ACC112 (cell line): ENCODE measurements around the gene UTP14A.
"Not testable (repeated sequence)": the region's sequence is repeated elsewhere in the genome, so short reads cannot be mapped to it uniquely, and the experiment has no call there.

Experiments used
- H2AFZ ChIP-seq: fragments of 200-600 bp; sonication (generic); one replicate; pipeline ENCODE4 v1.6.0; 2017; ENCODE audit warnings: antibody characterized with exemption, low read length; ENCODE audit not compliant: unreplicated experiment
- H3K27ac ChIP-seq: fragments of 200-600 bp; sonication (generic); 2 replicates; pipeline ENCODE4 v1.5.1; 2014; ENCODE audit warnings: low read depth, mild to moderate bottlenecking, antibody characterized with exemption, low read length, moderate library complexity
- H3K27me3 ChIP-seq: fragments of 200-600 bp; sonication (generic); 2 replicates; pipeline ENCODE4 v1.6.1; 2014; ENCODE audit warnings: mild to moderate bottlenecking, antibody characterized with exemption, low read length, moderate library complexity, mixed read lengths; ENCODE audit not compliant: insufficient read depth
- H3K36me3 ChIP-seq: fragments of 200-600 bp; sonication (generic); 2 replicates; pipeline ENCODE4 v1.6.1; 2016; ENCODE audit warnings: mild to moderate bottlenecking, antibody characterized with exemption, low read length, moderate library complexity, mixed read lengths; ENCODE audit not compliant: insufficient read depth
- H3K4me1 ChIP-seq: fragments of 200-600 bp; sonication (generic); one replicate; pipeline ENCODE4 v1.6.1; 2016; ENCODE audit warnings: low read length, mixed read lengths; ENCODE audit not compliant: insufficient read depth, unreplicated experiment, control insufficient read depth
- H3K4me3 ChIP-seq: fragments of 200-600 bp; sonication (generic); 2 replicates; pipeline ENCODE4 v1.5.1; 2014; ENCODE audit warnings: mild to moderate bottlenecking, low read depth, low read length
- H3K79me2 ChIP-seq: fragments of 200-600 bp; sonication (generic); one replicate; pipeline ENCODE4 v1.6.0; 2016; ENCODE audit warnings: low read length; ENCODE audit not compliant: control insufficient read depth, unreplicated experiment, insufficient read depth

The UTP14A gene, protein sequence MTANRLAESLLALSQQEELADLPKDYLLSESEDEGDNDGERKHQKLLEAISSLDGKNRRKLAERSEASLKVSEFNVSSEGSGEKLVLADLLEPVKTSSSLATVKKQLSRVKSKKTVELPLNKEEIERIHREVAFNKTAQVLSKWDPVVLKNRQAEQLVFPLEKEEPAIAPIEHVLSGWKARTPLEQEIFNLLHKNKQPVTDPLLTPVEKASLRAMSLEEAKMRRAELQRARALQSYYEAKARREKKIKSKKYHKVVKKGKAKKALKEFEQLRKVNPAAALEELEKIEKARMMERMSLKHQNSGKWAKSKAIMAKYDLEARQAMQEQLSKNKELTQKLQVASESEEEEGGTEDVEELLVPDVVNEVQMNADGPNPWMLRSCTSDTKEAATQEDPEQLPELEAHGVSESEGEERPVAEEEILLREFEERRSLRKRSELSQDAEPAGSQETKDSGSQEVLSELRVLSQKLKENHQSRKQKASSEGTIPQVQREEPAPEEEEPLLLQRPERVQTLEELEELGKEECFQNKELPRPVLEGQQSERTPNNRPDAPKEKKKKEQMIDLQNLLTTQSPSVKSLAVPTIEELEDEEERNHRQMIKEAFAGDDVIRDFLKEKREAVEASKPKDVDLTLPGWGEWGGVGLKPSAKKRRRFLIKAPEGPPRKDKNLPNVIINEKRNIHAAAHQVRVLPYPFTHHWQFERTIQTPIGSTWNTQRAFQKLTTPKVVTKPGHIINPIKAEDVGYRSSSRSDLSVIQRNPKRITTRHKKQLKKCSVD

DNA sequence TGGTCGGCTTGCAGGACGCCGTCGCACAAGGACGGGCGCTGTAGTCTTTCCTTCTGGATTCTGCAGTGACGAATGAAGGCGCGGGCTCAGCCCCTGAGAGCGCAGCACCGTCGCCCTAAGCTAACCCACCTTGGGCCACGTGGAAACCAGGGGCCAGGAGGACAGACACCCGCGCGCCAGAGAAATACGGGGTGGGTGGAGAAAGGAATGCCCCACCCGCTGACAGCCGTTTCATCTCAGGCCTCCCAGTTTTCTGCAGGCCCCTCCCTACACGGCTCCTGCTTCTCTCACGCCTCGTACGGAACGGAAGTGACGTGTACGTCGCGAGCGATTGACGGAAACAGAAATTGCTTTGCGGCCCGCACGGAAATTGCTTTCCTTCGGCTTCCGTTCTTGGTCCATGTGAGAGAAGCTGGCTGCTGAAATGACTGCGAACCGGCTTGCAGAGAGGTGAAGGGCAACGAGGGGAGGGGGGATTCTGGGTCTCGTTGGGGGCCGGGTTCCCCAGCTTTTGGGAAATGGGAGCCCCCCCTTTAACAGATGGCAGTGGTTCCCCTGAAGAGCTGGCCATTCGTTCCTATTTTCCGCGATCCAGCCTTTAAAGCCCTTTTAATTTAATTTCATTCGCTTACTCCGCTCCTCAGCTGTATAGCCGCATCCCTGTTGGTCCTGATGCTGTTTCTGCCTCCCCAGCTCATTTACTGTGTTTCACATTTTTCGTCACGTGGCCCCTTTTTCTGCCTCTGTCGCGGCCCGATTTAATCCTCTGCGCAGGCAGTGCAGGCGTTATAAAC, at the start of gene UTP14A:
TSS of gene UTP14A (plus strand) at position 378 of the 794 bp plus-strand sequence. CDS start at position 425, 47 bp downstream.
- H3K27ac ChIP-seq, result peak within 1 kb of the TSS; percentile 60
- H2AFZ ChIP-seq, result peak within 1 kb of the TSS; percentile 1
- no peaks in the 10 kb centered on the region; the same call in 1 of the 2 replicates for H3K36me3 ChIP-seq
- peaks cover 3% of the 10 kb centered on the region for H3K4me1 ChIP-seq
- H3K4me3 ChIP-seq, result peak within 1 kb of the TSS; percentile 81
- H3K79me2 ChIP-seq, result peaks cover 16% of the 10 kb centered on the region
- H3K27me3 ChIP-seq, result no peaks in the 10 kb centered on the region

DNA sequence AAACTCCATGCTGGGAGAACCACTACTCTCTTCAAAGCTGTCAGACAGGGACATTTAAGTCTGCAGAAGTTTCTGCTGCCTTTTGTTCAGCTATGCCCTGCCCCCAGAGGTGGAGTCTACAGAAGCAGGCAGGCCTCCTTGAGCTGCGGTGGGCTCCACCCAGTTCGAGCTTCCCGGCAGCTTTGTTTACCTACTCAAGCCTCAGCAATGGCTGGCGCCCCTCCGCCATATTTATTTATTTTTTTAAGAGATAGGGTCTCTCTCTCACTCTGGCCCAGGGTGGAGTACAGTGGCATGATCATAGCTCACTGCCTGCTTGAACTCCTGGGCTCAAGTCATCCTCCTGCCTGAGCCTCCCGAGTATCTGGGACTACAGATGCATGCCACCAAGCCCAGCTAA, 46.8 kb upstream of the UTP14A start:
- H2AFZ ChIP-seq, H3K27me3 ChIP-seq, H3K4me3 ChIP-seq, H3K36me3 ChIP-seq, H3K79me2 ChIP-seq, H3K27ac ChIP-seq, H3K4me1 ChIP-seq: not testable (repeated sequence)

DNA sequence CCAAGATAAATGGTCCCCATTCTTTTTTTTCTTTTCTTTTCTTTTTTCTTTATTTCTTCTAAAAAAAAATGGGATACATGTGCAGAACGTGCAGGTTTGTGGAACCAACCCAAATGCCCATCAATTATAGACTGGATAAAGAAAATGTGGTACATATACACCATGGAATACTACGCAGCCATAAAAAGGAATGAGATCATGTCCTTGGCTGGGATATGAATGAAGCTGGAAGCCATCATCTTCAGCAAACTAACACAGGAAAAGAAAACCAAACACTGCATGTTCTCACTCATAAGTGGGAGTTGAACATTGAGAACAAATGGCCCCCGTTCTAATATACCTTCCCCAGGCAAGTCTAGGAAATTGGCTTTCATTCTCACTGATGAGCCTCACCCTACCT, 39.6 kb upstream of the UTP14A start:
- H3K4me3 ChIP-seq, H3K4me1 ChIP-seq, H3K27ac ChIP-seq, H3K79me2 ChIP-seq, H3K36me3 ChIP-seq, H2AFZ ChIP-seq: not testable (repeated sequence)
- H3K27me3 ChIP-seq, result peaks cover 15% of the 10 kb centered on the region

DNA sequence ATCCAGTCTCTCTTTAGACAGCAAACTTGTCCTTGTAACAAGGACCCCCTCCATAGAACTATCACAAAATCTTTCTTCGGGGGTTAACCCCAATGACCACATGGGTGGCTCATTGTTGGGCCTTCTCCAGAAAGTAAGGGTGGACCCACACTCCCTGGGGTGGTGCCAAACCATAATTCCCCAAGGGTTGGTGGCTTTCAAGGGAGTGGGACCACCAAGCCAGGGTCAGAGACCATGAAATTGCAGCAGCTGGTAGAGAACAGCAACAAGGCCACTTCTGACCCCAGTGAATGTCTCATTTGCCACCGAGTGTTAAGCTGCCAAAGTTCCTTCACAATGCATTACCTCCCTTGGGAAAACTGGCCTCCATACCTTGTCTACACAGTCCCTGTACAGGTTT, 33.4 kb upstream of the UTP14A start:
- H3K4me1 ChIP-seq, result peaks cover 3% of the 10 kb centered on the region
- no peak overlapping the region for H3K27ac ChIP-seq
- no peak overlapping the region for H3K4me3 ChIP-seq
- peaks cover 14% of the 10 kb centered on the region; the same call in 1 of the 2 replicates for H3K27me3 ChIP-seq
- no peaks in the 10 kb centered on the region for H3K36me3 ChIP-seq
- no peak overlapping the region for H2AFZ ChIP-seq
- H3K79me2 ChIP-seq, result no peaks in the 10 kb centered on the region

DNA sequence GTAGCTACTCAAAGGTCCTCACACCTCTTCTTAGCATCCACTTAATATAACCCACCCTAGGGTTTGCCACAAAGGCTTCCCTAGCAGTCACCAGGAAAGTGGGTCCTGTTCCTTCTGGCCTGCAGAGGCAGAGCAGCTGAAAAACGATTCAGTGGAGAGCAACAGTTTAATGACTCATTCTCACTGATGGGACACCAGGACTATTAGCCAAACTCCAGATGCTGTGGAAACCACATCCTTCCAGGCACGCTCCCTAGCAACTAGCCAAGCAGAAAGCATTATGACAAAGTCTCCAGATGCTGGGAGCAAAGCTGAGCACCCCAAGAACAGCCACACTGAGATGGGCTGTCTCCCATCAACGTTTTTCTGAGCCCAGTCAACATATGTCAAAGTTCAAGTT, 30.3 kb upstream of the UTP14A start:
- H3K4me3 ChIP-seq, result no peak overlapping the region
- H3K4me1 ChIP-seq, result peaks cover 3% of the 10 kb centered on the region
- peaks cover 14% of the 10 kb centered on the region; the same call in 1 of the 2 replicates for H3K27me3 ChIP-seq
- H3K79me2 ChIP-seq, result no peaks in the 10 kb centered on the region
- no peak overlapping the region for H2AFZ ChIP-seq
- H3K36me3 ChIP-seq, result no peaks in the 10 kb centered on the region
- H3K27ac ChIP-seq, result no peak overlapping the region

DNA sequence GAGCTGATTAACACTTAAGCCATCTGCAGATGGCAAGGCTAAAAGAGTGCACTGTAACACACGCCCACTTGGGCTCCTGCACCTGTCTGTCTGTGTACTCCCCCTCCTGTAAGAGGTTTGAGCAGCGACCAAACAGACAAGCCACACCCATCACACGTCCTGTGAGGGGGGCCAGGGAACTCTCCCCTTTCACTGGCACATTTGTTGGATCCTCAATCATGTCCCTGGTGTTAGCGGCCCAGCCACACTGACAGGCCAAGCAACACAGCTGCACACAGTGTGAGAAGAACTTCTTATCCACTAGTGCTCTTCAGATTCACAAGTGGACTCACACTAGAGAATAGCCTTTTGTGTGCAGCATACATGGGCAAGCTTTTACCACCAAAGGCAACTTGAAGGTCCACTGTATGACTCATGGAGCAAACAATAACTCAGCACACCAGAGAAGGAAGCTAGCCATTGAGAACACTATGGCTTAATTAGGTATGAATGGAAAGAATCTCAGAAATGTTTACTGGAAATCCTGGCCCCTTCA, 29.1 kb upstream of the UTP14A start:
- no peak overlapping the region for H3K27ac ChIP-seq
- H2AFZ ChIP-seq, result no peak overlapping the region
- H3K4me1 ChIP-seq, result peaks cover 3% of the 10 kb centered on the region
- H3K36me3 ChIP-seq, result no peaks in the 10 kb centered on the region
- peaks cover 4% of the 10 kb centered on the region; the same call in 1 of the 2 replicates for H3K27me3 ChIP-seq
- no peaks in the 10 kb centered on the region for H3K79me2 ChIP-seq
- no peak overlapping the region for H3K4me3 ChIP-seq

DNA sequence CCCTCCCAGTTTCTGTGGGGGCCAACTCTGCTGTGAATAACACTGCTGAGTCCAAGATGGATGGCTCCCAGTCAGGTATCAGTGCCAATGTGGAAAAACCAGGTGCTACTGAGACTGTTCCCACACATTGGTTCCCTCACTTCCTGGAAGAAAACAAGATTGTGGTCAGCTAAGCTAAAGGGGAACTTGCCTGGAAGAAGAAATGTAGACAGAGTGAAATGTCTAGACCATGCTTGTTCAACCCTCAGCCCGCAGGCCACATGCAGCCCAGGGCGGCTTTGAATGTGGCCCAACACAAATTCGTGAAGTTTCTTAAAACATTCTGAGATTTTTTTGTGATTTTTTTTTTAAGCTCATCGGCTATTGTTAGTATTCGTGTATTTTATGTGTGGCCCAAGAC, 28.6 kb upstream of the UTP14A start:
- Histone ChIP-seq H3K27me3 (no peaks in the 10 kb centered on the region), H3K4me1 (peaks cover 3% of the 10 kb centered on the region), H3K27ac (no peak overlapping the region), H3K79me2 (no peaks in the 10 kb centered on the region), H3K4me3 (no peak overlapping the region), H2AFZ (no peak overlapping the region), H3K36me3 (no peaks in the 10 kb centered on the region)

DNA sequence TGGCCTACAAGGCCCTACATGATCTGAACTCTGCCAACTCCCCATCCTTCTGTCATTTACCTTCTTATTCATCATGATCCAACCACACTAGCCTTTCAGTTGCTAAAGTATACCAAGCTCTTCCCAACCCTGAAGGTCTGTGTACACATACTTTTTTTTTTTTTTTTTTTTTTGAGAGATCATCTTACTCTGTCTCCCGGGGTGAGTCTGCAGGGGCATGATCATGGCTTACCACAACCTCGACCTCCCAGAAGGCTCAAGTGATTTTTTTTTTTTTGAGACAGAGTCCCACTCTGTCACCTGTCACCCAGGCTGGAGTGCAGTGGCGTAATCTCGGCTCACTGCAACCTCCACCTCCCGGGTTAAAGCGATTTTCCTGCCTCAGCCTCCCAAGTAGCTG, 5.9 kb upstream of the UTP14A start:
- no peak overlapping the region for H3K4me3 ChIP-seq
- no peaks in the 10 kb centered on the region for H3K36me3 ChIP-seq
- H3K27me3 ChIP-seq, result no peaks in the 10 kb centered on the region
- no peaks in the 10 kb centered on the region for H3K4me1 ChIP-seq
- no peak overlapping the region for H2AFZ ChIP-seq
- no peaks in the 10 kb centered on the region for H3K79me2 ChIP-seq
- no peak overlapping the region for H3K27ac ChIP-seq

DNA sequence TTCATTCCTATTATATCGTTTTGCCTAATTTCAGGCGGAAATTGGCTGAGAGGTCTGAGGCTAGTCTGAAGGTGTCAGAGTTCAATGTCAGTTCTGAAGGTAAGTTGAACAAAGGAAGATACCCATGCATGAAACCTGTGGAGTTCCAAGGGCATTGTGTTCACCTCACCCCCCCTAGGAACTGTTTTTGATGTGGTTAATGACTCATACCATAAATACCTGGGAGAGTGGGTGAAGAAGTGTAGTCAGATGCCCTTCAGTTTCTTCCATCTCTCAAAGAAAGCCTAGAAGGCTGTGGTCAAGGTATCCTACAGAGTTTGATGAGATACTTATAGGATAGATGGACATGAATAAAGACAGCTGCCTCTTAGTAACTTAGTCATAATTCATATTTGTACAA, 2.7 kb downstream of the UTP14A start:
- H3K79me2 ChIP-seq, result peaks cover 16% of the 10 kb centered on the region
- H3K4me1 ChIP-seq, result peaks cover 3% of the 10 kb centered on the region
- no peak overlapping the region for H3K27ac ChIP-seq
- no peak overlapping the region for H3K4me3 ChIP-seq
- H3K27me3 ChIP-seq, result no peaks in the 10 kb centered on the region
- H2AFZ ChIP-seq, result no peak overlapping the region
- H3K36me3 ChIP-seq, result no peaks in the 10 kb centered on the region; the same call in none of the 2 replicates
